ENCODE measurements around the gene PITPNM1.

- TF ChIP-seq POLR2A (IDR thresholded peaks at IDR 0.05): no peak
- TF ChIP-seq, protein P1, sequence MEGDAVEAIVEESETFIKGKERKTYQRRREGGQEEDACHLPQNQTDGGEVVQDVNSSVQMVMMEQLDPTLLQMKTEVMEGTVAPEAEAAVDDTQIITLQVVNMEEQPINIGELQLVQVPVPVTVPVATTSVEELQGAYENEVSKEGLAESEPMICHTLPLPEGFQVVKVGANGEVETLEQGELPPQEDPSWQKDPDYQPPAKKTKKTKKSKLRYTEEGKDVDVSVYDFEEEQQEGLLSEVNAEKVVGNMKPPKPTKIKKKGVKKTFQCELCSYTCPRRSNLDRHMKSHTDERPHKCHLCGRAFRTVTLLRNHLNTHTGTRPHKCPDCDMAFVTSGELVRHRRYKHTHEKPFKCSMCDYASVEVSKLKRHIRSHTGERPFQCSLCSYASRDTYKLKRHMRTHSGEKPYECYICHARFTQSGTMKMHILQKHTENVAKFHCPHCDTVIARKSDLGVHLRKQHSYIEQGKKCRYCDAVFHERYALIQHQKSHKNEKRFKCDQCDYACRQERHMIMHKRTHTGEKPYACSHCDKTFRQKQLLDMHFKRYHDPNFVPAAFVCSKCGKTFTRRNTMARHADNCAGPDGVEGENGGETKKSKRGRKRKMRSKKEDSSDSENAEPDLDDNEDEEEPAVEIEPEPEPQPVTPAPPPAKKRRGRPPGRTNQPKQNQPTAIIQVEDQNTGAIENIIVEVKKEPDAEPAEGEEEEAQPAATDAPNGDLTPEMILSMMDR (IDR thresholded peaks at IDR 0.05): no peak
These were observed 33.8 kb upstream of the PITPNM1 start for GRCh38 chr11:67538823-67539505.

All from thyroid gland (tissue), 4 donors.